Middle frontal gyrus (tissue), 1 donor: ENCODE data around the gene PTH2.
A peak's percentile ranks its signal among the peaks of the same experiment; 100 is the strongest.
"Not testable (repeated sequence)": the region's sequence is repeated elsewhere in the genome, so short reads cannot be mapped to it uniquely, and the experiment has no call there.

Experiments used
- DNase-seq: peaks from one replicate; pipeline ENCODE4 v3.0.0-alpha.2; 2015; ENCODE audit warnings: low spot score; ENCODE audit errors: extremely low spot score

PTH2 gene

GRCh38 chr19:49448432-49448786 lies 25.2 kb upstream of the PTH2 start:
- no peak for DNase-seq

- no peak for DNase-seq
Measured at GRCh38 chr19:49447485-49448431, 24.5 kb upstream of the PTH2 start.

- no peak for DNase-seq
Measured at GRCh38 chr19:49445997-49446396, 22.8 kb upstream of the PTH2 start.

- not testable (repeated sequence) for DNase-seq
Measured at GRCh38 chr19:49444100-49444700, 21.0 kb upstream of the PTH2 start.

GRCh38 chr19:49443366-49444099 lies 20.3 kb upstream of the PTH2 start:
- DNase-seq, result peak; percentile 88

- no peak for DNase-seq
Measured at GRCh38 chr19:49442771-49443365, 19.6 kb upstream of the PTH2 start.

- DNase-seq, result no peak
Measured at GRCh38 chr19:49442354-49442753, 19.1 kb upstream of the PTH2 start.

GRCh38 chr19:49441960-49442350 lies 18.7 kb upstream of the PTH2 start:
- no peak for DNase-seq

- DNase-seq, result no peak
Measured at GRCh38 chr19:49441210-49441959, 18.1 kb upstream of the PTH2 start, which contains the start of gene SLC17A7. TSS of gene SLC17A7 (minus strand) at chr19:49441527. CDS start at chr19:49441379, 148 bp downstream.

- DNase-seq, result no peak
Measured at GRCh38 chr19:49440439-49441209, 17.4 kb upstream of the PTH2 start.

GRCh38 chr19:49439836-49440235 lies 16.6 kb upstream of the PTH2 start:
- no peak for DNase-seq

GRCh38 chr19:49438261-49438660 lies 15.0 kb upstream of the PTH2 start:
- DNase-seq, result no peak

- no peak for DNase-seq
Measured at GRCh38 chr19:49437231-49437630, 14.0 kb upstream of the PTH2 start.

- no peak for DNase-seq
Measured at GRCh38 chr19:49436381-49437017, 13.3 kb upstream of the PTH2 start.

- no peak for DNase-seq
Measured at GRCh38 chr19:49435670-49436069, 12.4 kb upstream of the PTH2 start.

- DNase-seq, result no peak
Measured at GRCh38 chr19:49434907-49435583, 11.8 kb upstream of the PTH2 start.

GRCh38 chr19:49433240-49433901 lies 10.1 kb upstream of the PTH2 start:
- no peak for DNase-seq
